Fibroblast of skin of left biceps (primary cell): ENCODE data around the gene TRIM33.
"Not testable (repeated sequence)": the region's sequence is repeated elsewhere in the genome, so short reads cannot be mapped to it uniquely, and the experiment has no call there.

Source experiments
- DNase-seq, 2 experiments: peaks; one replicate each; pipeline ENCODE4 v3.0.0-alpha.2; 2013; ENCODE audit warnings: low read depth in 2 of 2

TRIM33 gene

GRCh38 chr1:114510274-114511031, 550 bp downstream of the TRIM33 start:
- DNase-seq: peak in 1 of 2 experiments; percentile 1

DNA sequence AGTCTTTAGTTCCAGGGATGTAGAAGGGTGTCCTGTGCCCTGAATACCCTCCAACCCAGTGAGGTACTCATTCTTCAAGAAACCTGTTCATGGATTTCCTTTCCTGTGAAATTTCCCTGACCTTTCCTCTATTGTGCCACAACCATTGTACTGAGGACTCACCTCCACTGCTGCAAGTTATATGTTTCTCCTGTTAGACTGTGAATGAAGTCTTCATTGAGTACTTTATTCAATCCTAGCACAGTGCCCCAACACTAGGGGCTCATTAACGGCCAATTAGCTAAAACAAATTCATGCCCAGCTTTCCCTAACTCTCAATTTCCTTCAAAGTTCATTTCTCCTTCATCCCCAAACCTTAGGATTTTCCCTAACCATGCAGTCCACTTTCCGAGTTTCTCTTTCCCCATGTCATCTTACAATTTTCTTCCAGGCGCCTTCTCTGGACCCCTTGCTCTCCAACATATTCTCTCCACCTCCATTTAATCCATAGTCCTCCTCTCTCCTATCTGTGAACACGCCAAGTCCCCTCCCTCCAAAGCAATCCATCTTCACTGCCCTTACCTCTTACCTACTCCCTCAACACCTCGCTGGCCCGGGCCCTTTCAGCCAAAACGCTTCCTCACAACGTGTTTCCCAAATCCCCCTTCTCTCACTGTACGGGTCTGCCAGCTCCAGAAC, 1.3 kb downstream of the TRIM33 start:
- no peak for DNase-seq

GRCh38 chr1:114508386-114508898, 2.6 kb downstream of the TRIM33 start:
- DNase-seq: no peak

GRCh38 chr1:114507513-114507912, 3.5 kb downstream of the TRIM33 start:
- DNase-seq: no peak

- no peak for DNase-seq
These were observed 5.8 kb downstream of the TRIM33 start for GRCh38 chr1:114505148-114505561.

DNA sequence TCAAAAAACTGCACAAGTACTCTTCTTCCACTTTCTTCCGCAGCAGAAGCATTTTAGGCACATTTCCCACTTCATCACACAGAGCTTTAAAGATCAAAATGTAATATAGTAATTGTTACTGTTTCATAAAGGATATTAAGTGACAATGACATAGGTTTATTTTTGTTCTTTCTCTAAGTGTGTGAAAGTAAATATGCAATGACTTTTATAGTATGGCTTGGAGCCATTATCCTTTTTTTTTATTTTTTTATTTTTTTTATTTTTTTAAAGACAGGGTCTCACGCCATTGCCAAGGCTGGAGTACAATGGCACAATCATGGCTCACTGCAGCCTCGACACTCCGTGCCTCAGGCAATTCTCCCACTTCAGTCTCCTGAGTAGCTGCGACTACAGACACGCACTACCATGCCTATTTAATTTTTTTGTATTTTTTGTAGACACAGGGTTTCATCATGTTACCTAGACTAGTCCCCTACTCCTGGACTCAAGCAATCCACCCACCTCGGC, 7.0 kb downstream of the TRIM33 start:
- DNase-seq: no peak

DNA sequence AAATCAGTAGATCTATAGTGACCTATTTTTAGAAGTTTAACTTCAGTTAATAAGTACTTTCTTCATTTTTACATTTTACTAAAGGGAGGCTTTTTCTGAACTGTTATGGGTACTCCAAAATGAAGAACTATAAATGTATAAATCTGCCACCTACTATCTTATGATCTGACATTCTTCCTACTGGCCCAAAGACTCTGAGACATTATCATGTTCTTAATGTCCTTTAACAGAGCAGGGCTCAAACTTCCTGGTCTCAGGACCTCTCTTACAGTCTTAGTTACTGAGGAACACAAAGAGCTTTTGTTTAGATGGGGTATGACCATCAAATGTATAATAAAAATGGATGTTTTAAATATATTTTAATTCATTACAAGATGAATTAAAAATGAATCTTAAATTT, 8.9 kb downstream of the TRIM33 start:
- DNase-seq: no peak

- DNase-seq: no peak
These were observed 11.5 kb downstream of the TRIM33 start for GRCh38 chr1:114499478-114499877.

DNA sequence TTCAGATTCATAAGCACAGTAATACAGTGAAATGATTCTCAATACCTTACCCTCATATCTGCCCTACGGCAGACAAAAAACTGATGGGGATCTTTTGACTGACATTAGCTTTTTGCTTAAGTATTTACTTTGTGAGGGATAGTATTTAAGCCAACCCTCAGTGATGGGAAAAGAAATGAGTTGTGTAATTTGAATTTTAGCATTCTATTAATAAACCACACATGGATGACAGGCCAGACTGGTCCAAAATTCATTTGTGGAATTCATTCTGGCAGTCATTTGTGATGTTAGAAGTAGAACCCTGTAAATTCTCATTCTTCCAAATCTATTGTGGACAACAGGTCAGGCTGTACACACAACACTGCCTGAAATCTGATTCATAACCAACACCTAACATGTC, 14.9 kb downstream of the TRIM33 start:
- no peak for DNase-seq

DNA sequence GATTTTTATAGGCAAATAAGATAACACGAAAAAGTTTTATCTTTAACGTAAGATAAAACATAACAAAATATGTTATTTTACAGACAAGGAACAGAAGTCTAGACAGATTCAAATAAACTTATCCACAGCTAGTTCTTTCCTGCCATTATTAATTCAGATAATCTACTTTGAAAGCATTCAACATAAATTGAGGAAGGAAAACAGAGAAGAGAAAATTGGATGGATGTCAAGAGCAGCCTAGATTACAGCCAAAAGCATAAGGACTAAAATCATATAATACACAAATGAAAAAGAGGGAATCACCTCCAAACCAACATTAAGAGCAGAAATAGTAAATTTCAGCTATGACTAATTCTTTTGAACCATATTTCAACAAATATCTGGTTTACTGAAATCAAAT, 15.5 kb downstream of the TRIM33 start:
- DNase-seq: no peak

GRCh38 chr1:114492978-114493377, 18.0 kb downstream of the TRIM33 start:
- DNase-seq: no peak

GRCh38 chr1:114490274-114490693, 20.7 kb downstream of the TRIM33 start:
- DNase-seq: peak; percentile 4 to 7

- DNase-seq: no peak
These were observed 22.3 kb downstream of the TRIM33 start for GRCh38 chr1:114488739-114489138.

DNA sequence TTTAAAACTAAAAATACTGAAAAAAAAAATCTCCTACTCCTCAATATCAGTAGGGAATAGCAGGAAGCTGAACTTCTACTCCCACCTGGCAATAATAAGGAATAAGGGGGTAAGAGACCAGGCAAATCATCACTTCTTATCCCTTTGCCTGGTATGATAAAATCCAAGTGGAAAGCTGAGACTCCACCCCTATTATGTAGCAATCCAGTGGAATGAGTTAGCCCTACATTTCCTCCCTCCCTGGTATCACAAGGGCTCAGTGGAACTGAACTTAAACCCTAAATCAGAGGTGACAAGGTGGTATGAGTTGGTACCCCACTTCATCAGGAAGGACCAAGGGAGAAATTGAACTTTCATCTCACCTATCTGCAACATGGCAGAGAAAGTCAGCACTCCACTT, 25.7 kb downstream of the TRIM33 start:
- DNase-seq: no peak

DNA sequence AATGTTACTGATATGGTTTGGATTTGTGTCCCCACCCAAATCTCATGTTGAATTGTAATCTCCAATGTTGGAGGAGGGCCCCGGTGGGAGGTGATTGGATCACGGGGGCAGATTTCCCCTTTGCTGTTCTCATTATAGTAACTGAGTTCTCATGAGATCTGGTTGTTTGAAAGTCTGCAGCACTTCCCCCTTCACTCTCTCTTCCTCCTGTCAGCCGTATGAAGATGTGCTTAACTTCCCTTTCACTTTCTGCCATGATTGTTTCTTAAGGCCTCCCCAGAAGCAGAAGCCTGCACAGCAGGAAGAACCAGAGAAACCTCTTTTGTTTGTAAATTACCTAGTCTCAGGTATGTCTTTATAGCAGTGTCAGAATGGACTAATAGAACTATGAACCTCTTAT, 28.4 kb downstream of the TRIM33 start:
- DNase-seq: no peak

- DNase-seq: not testable (repeated sequence)
These were observed 31.4 kb downstream of the TRIM33 start for GRCh38 chr1:114479636-114480035.

- DNase-seq: no peak
These were observed 31.9 kb downstream of the TRIM33 start for GRCh38 chr1:114479134-114479533.

DNA sequence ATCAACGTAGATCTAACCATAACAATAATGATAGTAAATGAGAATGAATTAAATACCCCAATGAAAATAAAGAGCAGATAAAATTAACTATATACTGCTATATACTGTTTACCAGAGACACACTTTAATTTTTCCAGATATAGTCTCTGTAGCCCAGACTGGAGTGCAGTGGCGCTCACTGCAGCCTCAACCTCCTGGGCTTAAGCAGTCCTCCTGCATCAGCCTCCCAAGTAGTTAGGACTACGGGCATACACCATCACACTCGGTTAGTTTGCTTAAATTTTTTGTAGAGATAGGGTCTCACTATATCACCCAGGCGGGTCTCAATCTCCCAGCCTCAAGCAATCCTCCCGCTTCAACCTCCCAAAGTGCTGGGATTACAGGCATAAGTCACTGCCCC, 37.2 kb downstream of the TRIM33 start:
- no peak for DNase-seq

- DNase-seq: no peak
These were observed 38.6 kb downstream of the TRIM33 start for GRCh38 chr1:114472408-114472807.

GRCh38 chr1:114470681-114471080, 40.3 kb downstream of the TRIM33 start:
- no peak for DNase-seq

- DNase-seq: no peak
These were observed 42.1 kb downstream of the TRIM33 start for GRCh38 chr1:114468710-114469468.

- no peak for DNase-seq
These were observed 43.0 kb downstream of the TRIM33 start for GRCh38 chr1:114468047-114468446.
